Panc1 (cell line): ENCODE measurements around the gene STK4. TPM values are rescaled to one million over a fixed set of nuclear protein-coding genes. Genes with fewer than 3 reads are reported as not detected.

Experiments
- ATAC-seq: fragments of 200-7000 bp; cut with Tn5 transposase; 2 replicates; pipeline ENCODE4 v1.9.1; 2020; ENCODE audit warnings: mild to moderate bottlenecking, moderate library complexity
- BruUV-seq: library from RNA; stranded (reverse); fragments of 400-500 nt; replicated peaks from 2 replicates; lab custom pipeline; 2021; lab: Mats Ljungman, UMichigan
- CTCF ChIA-PET: fragments of 300-600 bp; sonication (Branson Sonifier 250); formaldehyde crosslinking; loops from one replicate; lab custom pipeline; 2022; ENCODE audit warnings: antibody characterized with exemption; lab: Charles Lee
- POLR2A ChIA-PET: fragments of 300-600 bp; sonication (Branson Sonifier 250); formaldehyde crosslinking; loops from one replicate; lab custom pipeline; 2022; ENCODE audit warnings: antibody characterized with exemption; lab: Charles Lee
- DNase-seq: peaks from one replicate; pipeline ENCODE4 v3.0.0-alpha.2; 2010; ENCODE audit warnings: low read depth, low spot score
- H3K27ac ChIP-seq: 2 replicates; pipeline ENCODE4 v1.5.1; 2011; ENCODE audit warnings: mild to moderate bottlenecking, low read length, inconsistent platforms
- H3K27me3 ChIP-seq: fragments of 200-500 bp; sonication (Bioruptor generic); 2 replicates; pipeline ENCODE4 v1.6.0; 2014; ENCODE audit warnings: low read length, inconsistent platforms; ENCODE audit not compliant: control insufficient read depth, insufficient read depth
- H3K36me3 ChIP-seq: fragments of 200-500 bp; sonication (Bioruptor generic); 2 replicates; pipeline ENCODE4 v1.5.1; 2014; ENCODE audit warnings: inconsistent platforms, mild to moderate bottlenecking, low read length, moderate library complexity; ENCODE audit not compliant: control insufficient read depth, insufficient read depth
- H3K4me1 ChIP-seq: 2 replicates; pipeline ENCODE4 v1.5.1; 2011; ENCODE audit warnings: inconsistent platforms, mild to moderate bottlenecking, low read length, moderate library complexity; ENCODE audit not compliant: control insufficient read depth, insufficient read depth
- H3K4me3 ChIP-seq, 2 experiments: 2 replicates each; pipeline ENCODE4 v1.5.1; 2011 to 2012; ENCODE audit warnings: low read depth in 2 of 2, low read length in 2 of 2, mild to moderate bottlenecking in 2 of 2, inconsistent platforms in 1 of 2, moderate library complexity in 1 of 2
- H3K9me3 ChIP-seq: fragments of 200-500 bp; sonication (Bioruptor generic); 2 replicates; pipeline ENCODE4 v1.5.1; 2014; ENCODE audit warnings: low read depth, mild to moderate bottlenecking, inconsistent platforms, low read length, moderate library complexity; ENCODE audit not compliant: control insufficient read depth, insufficient read depth
- POLR2AphosphoS5 ChIP-seq: IDR thresholded peaks from 2 replicates; pipeline ENCODE4 v1.6.1; 2012; ENCODE audit warnings: mild to moderate bottlenecking, low read depth, low read length, moderate library complexity
- SIN3A ChIP-seq: IDR thresholded peaks from 2 replicates; pipeline ENCODE4 v1.6.1; 2012; ENCODE audit warnings: low read depth, mild to moderate bottlenecking, low read length, moderate library complexity, borderline replicate concordance; ENCODE audit not compliant: insufficient read depth
- TCF7L2 ChIP-seq: IDR thresholded peaks from 2 replicates; pipeline ENCODE4 v1.6.1; 2011; ENCODE audit warnings: mild to moderate bottlenecking, low read depth, low read length, inconsistent platforms
- in situ Hi-C: cut with HindIII; loops from 2 replicates; pipeline ENCODE4 v1.10.0; 2016; ENCODE audit warnings: low sequenced_read_pairs, low pct_unique_long_range_greater_than_20kb
- intact Hi-C: fragments of 100-400 bp; cut with micrococcal nuclease; formaldehyde crosslinking; loops from one replicate; pipeline ENCODE4 v1.10.0; 2022; ENCODE audit not compliant: unreplicated experiment
- total RNA-seq: library from RNA; stranded (reverse); gene quantifications from one replicate; pipeline ENCODE4 v1.2.1, GENCODE V29; 2021; ENCODE audit not compliant: unreplicated experiment
- TF ChIP-seq, protein P1 (sequence below), 2 experiments: IDR thresholded peaks; 2 replicates each; pipeline ENCODE4 v1.6.1; 2011 to 2012; ENCODE audit warnings: low read depth in 2 of 2, control low read depth in 1 of 2, low read length in 1 of 2, mild to moderate bottlenecking in 1 of 2, moderate library complexity in 1 of 2; ENCODE audit not compliant: insufficient read depth in 1 of 2
- TF ChIP-seq, protein P2 (sequence below): fragments of 450-650 bp; IDR thresholded peaks from 2 replicates; pipeline ENCODE4 v1.5.1; 2017; ENCODE audit warnings: mild to moderate bottlenecking

The STK4 gene
- total RNA-seq, 1 experiment from 2014 or later: 50.2 TPM

DNA sequence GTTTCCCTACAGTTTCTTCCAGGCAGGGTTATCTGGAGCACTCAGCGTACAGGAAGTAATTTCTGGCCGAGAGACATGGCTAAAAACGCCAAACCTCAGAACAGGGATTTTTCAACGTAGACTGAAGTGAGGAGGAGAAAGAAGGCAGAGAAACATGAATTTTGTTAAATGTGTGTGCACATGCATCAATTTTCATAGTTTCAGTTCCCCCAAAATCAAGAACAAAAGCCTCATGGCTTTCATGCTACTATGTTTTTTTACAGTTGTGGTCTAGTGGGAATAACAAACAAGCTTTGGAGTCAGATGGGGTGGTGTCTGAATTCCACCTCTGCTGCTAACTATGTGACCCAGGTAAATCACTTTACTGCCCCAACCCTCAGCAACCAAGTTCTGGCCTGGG, 11.0 kb upstream of the STK4 start:
- Histone ChIP-seq H3K36me3 (peaks cover 27% of the 10 kb centered on the region), H3K27ac (no peak overlapping the region), H3K4me3 (no peak overlapping the region), H3K9me3 (no peaks in the 10 kb centered on the region), H3K4me1 (peaks cover 8% of the 10 kb centered on the region), H3K27me3 (no peaks in the 10 kb centered on the region)
- ATAC-seq (no peak), DNase-seq (no peak)
- no peak for TF ChIP-seq SIN3A
- no TSS peak for BruUV-seq
- intact Hi-C loops (no loop called here), in situ Hi-C loops (no loop called here)
- ChIA-PET CTCF (interaction anchor here (0.6 kb wide), 1 partner anchor 339 kb away, joined by 3 read pairs; no protein-coding TSS in a partner anchor), POLR2A (no interaction called here)

DNA sequence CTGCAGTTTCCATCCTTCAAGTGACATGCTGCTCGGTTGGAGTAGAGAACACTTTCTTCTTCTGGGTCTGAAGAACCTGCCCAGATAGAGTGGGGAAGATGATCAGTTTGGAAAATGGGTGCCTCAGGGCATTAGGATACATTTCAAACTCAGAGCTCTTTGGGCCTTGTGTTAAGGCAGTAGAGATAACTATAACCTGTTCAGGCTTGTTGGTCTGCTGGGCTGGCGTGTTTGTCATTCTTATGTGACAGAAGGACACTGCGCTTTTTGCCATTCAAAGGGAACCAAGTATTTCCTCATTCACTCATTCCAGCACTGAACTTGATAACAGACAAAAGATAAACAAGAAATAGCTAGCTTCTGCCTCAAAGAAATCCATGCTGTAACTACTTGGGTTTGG, 9.9 kb upstream of the STK4 start:
- H3K4me3 ChIP-seq: no peak overlapping the region
- TF ChIP-seq, protein P1, sequence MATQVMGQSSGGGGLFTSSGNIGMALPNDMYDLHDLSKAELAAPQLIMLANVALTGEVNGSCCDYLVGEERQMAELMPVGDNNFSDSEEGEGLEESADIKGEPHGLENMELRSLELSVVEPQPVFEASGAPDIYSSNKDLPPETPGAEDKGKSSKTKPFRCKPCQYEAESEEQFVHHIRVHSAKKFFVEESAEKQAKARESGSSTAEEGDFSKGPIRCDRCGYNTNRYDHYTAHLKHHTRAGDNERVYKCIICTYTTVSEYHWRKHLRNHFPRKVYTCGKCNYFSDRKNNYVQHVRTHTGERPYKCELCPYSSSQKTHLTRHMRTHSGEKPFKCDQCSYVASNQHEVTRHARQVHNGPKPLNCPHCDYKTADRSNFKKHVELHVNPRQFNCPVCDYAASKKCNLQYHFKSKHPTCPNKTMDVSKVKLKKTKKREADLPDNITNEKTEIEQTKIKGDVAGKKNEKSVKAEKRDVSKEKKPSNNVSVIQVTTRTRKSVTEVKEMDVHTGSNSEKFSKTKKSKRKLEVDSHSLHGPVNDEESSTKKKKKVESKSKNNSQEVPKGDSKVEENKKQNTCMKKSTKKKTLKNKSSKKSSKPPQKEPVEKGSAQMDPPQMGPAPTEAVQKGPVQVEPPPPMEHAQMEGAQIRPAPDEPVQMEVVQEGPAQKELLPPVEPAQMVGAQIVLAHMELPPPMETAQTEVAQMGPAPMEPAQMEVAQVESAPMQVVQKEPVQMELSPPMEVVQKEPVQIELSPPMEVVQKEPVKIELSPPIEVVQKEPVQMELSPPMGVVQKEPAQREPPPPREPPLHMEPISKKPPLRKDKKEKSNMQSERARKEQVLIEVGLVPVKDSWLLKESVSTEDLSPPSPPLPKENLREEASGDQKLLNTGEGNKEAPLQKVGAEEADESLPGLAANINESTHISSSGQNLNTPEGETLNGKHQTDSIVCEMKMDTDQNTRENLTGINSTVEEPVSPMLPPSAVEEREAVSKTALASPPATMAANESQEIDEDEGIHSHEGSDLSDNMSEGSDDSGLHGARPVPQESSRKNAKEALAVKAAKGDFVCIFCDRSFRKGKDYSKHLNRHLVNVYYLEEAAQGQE (IDR thresholded peaks at IDR 0.05; ENCODE audit: insufficient read depth in 1 of 2, low read depth in 2 of 2, low read length in 1 of 2): no peak
- TF ChIP-seq, protein P2, sequence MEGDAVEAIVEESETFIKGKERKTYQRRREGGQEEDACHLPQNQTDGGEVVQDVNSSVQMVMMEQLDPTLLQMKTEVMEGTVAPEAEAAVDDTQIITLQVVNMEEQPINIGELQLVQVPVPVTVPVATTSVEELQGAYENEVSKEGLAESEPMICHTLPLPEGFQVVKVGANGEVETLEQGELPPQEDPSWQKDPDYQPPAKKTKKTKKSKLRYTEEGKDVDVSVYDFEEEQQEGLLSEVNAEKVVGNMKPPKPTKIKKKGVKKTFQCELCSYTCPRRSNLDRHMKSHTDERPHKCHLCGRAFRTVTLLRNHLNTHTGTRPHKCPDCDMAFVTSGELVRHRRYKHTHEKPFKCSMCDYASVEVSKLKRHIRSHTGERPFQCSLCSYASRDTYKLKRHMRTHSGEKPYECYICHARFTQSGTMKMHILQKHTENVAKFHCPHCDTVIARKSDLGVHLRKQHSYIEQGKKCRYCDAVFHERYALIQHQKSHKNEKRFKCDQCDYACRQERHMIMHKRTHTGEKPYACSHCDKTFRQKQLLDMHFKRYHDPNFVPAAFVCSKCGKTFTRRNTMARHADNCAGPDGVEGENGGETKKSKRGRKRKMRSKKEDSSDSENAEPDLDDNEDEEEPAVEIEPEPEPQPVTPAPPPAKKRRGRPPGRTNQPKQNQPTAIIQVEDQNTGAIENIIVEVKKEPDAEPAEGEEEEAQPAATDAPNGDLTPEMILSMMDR: no peak
- TF ChIP-seq POLR2AphosphoS5 (no peak), TCF7L2 (no peak), SIN3A (no peak)
- no peaks in the 10 kb centered on the region for H3K9me3 ChIP-seq
- no peaks in the 10 kb centered on the region for H3K27me3 ChIP-seq
- H3K36me3 ChIP-seq: peaks cover 17% of the 10 kb centered on the region
- ChIA-PET CTCF (no interaction called here), POLR2A (no interaction called here)
- no peak overlapping the region for H3K27ac ChIP-seq
- H3K4me1 ChIP-seq: peaks cover 8% of the 10 kb centered on the region
- intact Hi-C loops: no loop called here
- no peak for ATAC-seq
- in situ Hi-C loops: no loop called here
- no TSS peak for BruUV-seq
- no peak for DNase-seq

DNA sequence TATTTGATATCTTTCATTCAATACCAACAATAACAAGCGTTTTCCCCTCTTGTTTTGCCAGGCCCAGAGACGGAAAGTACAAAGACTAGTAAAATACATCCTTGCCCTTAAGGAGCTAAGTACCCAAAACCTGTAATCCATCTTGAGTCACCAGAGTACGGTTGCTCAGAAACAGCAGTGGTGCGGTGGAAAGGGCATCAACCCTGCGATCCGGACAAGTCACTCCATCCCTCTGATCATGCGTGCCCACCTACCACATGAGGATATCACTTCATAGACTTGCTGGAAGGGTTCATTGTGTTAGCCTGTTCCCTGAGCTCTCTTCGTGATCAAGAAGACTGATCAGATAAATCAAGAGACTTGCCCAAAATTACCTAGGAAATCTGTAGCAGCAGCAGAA, 8.0 kb upstream of the STK4 start:
- BruUV-seq: no TSS peak
- H3K27me3 ChIP-seq: no peaks in the 10 kb centered on the region
- ChIA-PET POLR2A (interaction anchor here (0.5 kb wide), 1 partner anchor 49 kb away, joined by 4 read pairs; the partner anchor contains the start of gene PABPC1L), CTCF (no interaction called here)
- H3K4me3 ChIP-seq: peak overlapping the region in 1 of 2 experiments; percentile 91; a peak in 2 of 4 replicates
- intact Hi-C loops (no loop called here), in situ Hi-C loops (no loop called here)
- H3K36me3 ChIP-seq: peaks cover 8% of the 10 kb centered on the region
- no peak overlapping the region for H3K27ac ChIP-seq
- TF ChIP-seq, protein P1 (IDR thresholded peaks at IDR 0.05; ENCODE audit: insufficient read depth in 1 of 2, low read depth in 2 of 2, low read length in 1 of 2): no peak
- no peak for TF ChIP-seq SIN3A
- TF ChIP-seq, protein P2: no peak
- TF ChIP-seq TCF7L2: no peak
- no peak for TF ChIP-seq POLR2AphosphoS5
- peaks cover 8% of the 10 kb centered on the region for H3K4me1 ChIP-seq
- H3K9me3 ChIP-seq: no peaks in the 10 kb centered on the region
- ATAC-seq (no peak), DNase-seq (no peak)
